ENCODE results near the gene LCE1A.

LCE1A gene

GRCh38 chr1:152870831-152871730 is 43.8 kb downstream of the LCE1A start:
- no peak for DNase-seq

GRCh38 chr1:152871731-152872126 is 44.5 kb downstream of the LCE1A start:
- no peak for DNase-seq

- no peak for DNase-seq
These were observed 46.2 kb downstream of the LCE1A start for GRCh38 chr1:152873495-152873894.

- DNase-seq, result no peak
These were observed 49.6 kb downstream of the LCE1A start for GRCh38 chr1:152876827-152877226.

Data from activated CD4-positive, alpha-beta T cell treated with anti-CD3 and anti-CD28 coated beads for 1 hour (primary cell).